Suprapubic skin (tissue), 3 donors: Measurements from ENCODE around the gene CDK13.

Source experiments
- CTCF ChIP-seq, 2 donors: fragments of 200-600 bp in 1 of 2; fragments of 450-650 bp in 1 of 2; sonication (generic) in 1 of 2; IDR thresholded peaks; one replicate each; pipeline ENCODE4 v1.5.1; 2016 to 2019; ENCODE audit warnings: antibody characterized with exemption in 2 of 2, mild to moderate bottlenecking in 1 of 2, moderate library complexity in 1 of 2
- POLR2AphosphoS5 ChIP-seq, 3 donors: sonication (generic); formaldehyde crosslinking; IDR thresholded peaks; one replicate each; pipeline ENCODE4 v1.6.1; 2017; ENCODE audit warnings: antibody characterized with exemption in 3 of 3

GRCh38 chr7:40093631-40094350, 143.7 kb downstream of the CDK13 start:
- TF ChIP-seq CTCF (IDR thresholded peaks at IDR 0.05) (no peak), POLR2AphosphoS5 (IDR thresholded peaks at IDR 0.05) (no peak)
